Measurements from ENCODE around the gene ATG9A. TPM values are rescaled to one million over a fixed set of nuclear protein-coding genes. Genes with fewer than 3 reads are reported as not detected.

The ATG9A gene
- total and polyA plus RNA-seq, 9 of the 15 experiments (the other 6 are each of a cell fraction or from before 2014, with no cell fraction given): 0.25 to 65.6 (median 23.4) TPM

DNA sequence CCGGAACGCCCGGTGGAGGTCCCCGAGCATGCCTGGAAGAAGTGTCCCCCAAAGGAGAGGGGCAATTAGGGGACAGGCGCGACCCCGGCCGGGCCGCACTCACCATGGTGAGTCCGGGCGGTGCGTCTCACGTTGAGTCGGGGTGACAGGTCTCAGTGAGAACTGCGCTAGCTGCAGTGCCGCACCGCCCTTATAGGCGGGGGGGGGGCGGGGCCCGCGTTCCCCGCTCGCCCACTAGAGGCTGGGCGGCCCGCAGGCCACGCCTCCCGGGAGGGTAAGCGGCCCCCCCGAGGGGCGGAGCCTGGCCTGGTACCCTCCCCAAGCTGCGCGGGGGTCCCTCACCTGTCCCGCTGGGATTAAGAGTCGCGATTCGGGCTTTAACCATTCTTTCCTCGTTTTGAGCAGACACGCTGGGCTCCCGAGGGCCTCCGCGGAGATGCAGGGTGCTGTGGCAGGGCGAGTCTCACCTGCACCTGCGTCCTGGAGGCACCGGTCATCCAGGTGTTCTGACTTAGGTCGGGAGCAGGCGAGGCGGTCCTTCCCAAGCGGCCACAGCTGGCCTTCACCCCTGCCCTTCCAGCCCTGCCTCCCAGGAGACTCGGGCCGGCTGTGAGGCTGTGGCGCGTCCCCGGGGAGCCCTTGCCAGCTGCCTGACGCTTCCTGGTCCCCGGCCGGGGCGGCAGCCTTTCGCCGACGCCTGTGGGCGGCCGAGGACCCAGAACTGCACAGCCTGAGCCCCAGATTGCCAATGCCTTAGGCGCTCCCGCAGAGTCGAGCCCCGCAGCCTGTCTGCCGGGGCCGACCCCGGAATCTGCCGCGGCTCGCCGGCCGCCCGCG, 24.5 kb upstream of the ATG9A start, which contains the start of gene TUBA4A (continued):
- TF ChIP-seq, protein P1, sequence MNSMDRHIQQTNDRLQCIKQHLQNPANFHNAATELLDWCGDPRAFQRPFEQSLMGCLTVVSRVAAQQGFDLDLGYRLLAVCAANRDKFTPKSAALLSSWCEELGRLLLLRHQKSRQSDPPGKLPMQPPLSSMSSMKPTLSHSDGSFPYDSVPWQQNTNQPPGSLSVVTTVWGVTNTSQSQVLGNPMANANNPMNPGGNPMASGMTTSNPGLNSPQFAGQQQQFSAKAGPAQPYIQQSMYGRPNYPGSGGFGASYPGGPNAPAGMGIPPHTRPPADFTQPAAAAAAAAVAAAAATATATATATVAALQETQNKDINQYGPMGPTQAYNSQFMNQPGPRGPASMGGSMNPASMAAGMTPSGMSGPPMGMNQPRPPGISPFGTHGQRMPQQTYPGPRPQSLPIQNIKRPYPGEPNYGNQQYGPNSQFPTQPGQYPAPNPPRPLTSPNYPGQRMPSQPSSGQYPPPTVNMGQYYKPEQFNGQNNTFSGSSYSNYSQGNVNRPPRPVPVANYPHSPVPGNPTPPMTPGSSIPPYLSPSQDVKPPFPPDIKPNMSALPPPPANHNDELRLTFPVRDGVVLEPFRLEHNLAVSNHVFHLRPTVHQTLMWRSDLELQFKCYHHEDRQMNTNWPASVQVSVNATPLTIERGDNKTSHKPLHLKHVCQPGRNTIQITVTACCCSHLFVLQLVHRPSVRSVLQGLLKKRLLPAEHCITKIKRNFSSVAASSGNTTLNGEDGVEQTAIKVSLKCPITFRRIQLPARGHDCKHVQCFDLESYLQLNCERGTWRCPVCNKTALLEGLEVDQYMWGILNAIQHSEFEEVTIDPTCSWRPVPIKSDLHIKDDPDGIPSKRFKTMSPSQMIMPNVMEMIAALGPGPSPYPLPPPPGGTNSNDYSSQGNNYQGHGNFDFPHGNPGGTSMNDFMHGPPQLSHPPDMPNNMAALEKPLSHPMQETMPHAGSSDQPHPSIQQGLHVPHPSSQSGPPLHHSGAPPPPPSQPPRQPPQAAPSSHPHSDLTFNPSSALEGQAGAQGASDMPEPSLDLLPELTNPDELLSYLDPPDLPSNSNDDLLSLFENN (IDR thresholded peaks at IDR 0.05; ENCODE audit: low read depth in 2 of 2, low read length in 2 of 2): no peak
- TF ChIP-seq, protein P2, sequence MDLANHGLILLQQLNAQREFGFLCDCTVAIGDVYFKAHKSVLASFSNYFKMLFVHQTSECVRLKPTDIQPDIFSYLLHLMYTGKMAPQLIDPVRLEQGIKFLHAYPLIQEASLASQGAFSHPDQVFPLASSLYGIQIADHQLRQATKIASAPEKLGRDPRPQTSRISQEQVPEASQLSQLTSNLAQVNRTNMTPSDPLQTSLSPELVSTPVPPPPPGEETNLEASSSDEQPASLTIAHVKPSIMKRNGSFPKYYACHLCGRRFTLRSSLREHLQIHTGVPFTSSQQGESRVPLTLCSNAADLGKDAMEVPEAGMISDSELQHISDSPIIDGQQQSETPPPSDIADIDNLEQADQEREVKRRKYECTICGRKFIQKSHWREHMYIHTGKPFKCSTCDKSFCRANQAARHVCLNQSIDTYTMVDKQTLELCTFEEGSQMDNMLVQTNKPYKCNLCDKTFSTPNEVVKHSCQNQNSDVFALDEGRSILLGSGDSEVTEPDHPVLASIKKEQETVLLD (IDR thresholded peaks at IDR 0.05): no peak
- TF ChIP-seq MCM2 (IDR thresholded peaks at IDR 0.05; ENCODE audit: low read depth) (no peak), CAMTA2 (CRISPR knock-in tag; conservative IDR thresholded peaks at IDR 0.05) (no peak), ZNF551 (CRISPR knock-in tag; IDR thresholded peaks at IDR 0.05) (no peak), ZNF830 (CRISPR knock-in tag; IDR thresholded peaks at IDR 0.05) (no peak), KDM2B (CRISPR knock-in tag; IDR thresholded peaks at IDR 0.05) (no peak)
- TF ChIP-seq, protein P3, sequence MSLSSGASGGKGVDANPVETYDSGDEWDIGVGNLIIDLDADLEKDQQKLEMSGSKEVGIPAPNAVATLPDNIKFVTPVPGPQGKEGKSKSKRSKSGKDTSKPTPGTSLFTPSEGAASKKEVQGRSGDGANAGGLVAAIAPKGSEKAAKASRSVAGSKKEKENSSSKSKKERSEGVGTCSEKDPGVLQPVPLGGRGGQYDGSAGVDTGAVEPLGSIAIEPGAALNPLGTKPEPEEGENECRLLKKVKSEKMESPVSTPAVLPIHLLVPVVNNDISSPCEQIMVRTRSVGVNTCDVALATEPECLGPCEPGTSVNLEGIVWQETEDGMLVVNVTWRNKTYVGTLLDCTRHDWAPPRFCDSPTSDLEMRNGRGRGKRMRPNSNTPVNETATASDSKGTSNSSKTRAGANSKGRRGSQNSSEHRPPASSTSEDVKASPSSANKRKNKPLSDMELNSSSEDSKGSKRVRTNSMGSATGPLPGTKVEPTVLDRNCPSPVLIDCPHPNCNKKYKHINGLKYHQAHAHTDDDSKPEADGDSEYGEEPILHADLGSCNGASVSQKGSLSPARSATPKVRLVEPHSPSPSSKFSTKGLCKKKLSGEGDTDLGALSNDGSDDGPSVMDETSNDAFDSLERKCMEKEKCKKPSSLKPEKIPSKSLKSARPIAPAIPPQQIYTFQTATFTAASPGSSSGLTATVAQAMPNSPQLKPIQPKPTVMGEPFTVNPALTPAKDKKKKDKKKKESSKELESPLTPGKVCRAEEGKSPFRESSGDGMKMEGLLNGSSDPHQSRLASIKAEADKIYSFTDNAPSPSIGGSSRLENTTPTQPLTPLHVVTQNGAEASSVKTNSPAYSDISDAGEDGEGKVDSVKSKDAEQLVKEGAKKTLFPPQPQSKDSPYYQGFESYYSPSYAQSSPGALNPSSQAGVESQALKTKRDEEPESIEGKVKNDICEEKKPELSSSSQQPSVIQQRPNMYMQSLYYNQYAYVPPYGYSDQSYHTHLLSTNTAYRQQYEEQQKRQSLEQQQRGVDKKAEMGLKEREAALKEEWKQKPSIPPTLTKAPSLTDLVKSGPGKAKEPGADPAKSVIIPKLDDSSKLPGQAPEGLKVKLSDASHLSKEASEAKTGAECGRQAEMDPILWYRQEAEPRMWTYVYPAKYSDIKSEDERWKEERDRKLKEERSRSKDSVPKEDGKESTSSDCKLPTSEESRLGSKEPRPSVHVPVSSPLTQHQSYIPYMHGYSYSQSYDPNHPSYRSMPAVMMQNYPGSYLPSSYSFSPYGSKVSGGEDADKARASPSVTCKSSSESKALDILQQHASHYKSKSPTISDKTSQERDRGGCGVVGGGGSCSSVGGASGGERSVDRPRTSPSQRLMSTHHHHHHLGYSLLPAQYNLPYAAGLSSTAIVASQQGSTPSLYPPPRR (CRISPR knock-in tag; IDR thresholded peaks at IDR 0.05; ENCODE audit: borderline replicate concordance): no peak
- TF ChIP-seq, protein P4, sequence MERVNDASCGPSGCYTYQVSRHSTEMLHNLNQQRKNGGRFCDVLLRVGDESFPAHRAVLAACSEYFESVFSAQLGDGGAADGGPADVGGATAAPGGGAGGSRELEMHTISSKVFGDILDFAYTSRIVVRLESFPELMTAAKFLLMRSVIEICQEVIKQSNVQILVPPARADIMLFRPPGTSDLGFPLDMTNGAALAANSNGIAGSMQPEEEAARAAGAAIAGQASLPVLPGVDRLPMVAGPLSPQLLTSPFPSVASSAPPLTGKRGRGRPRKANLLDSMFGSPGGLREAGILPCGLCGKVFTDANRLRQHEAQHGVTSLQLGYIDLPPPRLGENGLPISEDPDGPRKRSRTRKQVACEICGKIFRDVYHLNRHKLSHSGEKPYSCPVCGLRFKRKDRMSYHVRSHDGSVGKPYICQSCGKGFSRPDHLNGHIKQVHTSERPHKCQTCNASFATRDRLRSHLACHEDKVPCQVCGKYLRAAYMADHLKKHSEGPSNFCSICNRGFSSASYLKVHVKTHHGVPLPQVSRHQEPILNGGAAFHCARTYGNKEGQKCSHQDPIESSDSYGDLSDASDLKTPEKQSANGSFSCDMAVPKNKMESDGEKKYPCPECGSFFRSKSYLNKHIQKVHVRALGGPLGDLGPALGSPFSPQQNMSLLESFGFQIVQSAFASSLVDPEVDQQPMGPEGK (CRISPR knock-in tag; IDR thresholded peaks at IDR 0.05; ENCODE audit: borderline replicate concordance): no peak
- TF ChIP-seq, protein P5, sequence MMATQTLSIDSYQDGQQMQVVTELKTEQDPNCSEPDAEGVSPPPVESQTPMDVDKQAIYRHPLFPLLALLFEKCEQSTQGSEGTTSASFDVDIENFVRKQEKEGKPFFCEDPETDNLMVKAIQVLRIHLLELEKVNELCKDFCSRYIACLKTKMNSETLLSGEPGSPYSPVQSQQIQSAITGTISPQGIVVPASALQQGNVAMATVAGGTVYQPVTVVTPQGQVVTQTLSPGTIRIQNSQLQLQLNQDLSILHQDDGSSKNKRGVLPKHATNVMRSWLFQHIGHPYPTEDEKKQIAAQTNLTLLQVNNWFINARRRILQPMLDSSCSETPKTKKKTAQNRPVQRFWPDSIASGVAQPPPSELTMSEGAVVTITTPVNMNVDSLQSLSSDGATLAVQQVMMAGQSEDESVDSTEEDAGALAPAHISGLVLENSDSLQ (IDR thresholded peaks at IDR 0.05): peak; percentile 52
- TF ChIP-seq, protein P6, sequence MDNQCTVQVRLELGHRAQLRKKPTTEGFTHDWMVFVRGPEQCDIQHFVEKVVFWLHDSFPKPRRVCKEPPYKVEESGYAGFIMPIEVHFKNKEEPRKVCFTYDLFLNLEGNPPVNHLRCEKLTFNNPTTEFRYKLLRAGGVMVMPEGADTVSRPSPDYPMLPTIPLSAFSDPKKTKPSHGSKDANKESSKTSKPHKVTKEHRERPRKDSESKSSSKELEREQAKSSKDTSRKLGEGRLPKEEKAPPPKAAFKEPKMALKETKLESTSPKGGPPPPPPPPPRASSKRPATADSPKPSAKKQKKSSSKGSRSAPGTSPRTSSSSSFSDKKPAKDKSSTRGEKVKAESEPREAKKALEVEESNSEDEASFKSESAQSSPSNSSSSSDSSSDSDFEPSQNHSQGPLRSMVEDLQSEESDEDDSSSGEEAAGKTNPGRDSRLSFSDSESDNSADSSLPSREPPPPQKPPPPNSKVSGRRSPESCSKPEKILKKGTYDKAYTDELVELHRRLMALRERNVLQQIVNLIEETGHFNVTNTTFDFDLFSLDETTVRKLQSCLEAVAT (IDR thresholded peaks at IDR 0.05): no peak
